NCI-H1436 treated with DMSO at 0.1 percent for 48 hours (cell line): Measurements from ENCODE around the gene GPATCH4.

Source experiments
- DNase-seq: peaks from one replicate; lab custom pipeline; 2025; lab: John Stamatoyannopoulos, UW

The GPATCH4 gene

DNA sequence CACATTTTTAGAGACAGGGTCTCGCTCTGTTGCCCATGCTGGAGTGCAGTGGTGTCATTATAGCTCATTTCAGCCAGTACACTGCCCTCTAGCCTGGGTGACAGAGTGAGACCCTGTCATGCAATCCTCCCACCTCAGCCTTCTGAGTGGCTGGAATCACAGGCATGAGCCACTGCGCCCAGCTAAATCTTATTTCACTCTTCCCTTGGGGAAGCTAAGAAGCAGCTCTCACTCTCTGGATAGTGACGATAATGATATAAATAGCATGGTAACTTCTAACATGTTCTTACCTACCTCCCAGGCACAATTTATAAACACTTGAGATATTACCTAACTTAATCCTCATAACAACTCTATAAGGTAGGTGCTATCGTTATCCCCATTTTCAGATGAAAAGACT is 53.8 kb downstream of the GPATCH4 start:
- DNase-seq, result no peak

- no peak for DNase-seq
These were observed 55.0 kb downstream of the GPATCH4 start for GRCh38 chr1:156546267-156546666.

GRCh38 chr1:156544592-156545102 is 56.6 kb downstream of the GPATCH4 start:
- no peak for DNase-seq
